Bone marrow (tissue), 2 donors: Measurements from ENCODE around the gene LYPD6B.
A peak's percentile ranks its signal among the peaks of the same experiment; 100 is the strongest.

Experiments
- DNase-seq, 2 donors: peaks; one replicate each; lab custom pipeline; 2025; lab: John Stamatoyannopoulos, UW

The LYPD6B gene

GRCh38 chr2:149160701-149161217 lies 122.3 kb downstream of the LYPD6B start:
- DNase-seq, result no peak

GRCh38 chr2:149161481-149162225 lies 123.2 kb downstream of the LYPD6B start:
- DNase-seq, result peak in 1 of 2 donors; percentile 10

- DNase-seq, result no peak
These were observed 125.8 kb downstream of the LYPD6B start for GRCh38 chr2:149164296-149164695.

DNA sequence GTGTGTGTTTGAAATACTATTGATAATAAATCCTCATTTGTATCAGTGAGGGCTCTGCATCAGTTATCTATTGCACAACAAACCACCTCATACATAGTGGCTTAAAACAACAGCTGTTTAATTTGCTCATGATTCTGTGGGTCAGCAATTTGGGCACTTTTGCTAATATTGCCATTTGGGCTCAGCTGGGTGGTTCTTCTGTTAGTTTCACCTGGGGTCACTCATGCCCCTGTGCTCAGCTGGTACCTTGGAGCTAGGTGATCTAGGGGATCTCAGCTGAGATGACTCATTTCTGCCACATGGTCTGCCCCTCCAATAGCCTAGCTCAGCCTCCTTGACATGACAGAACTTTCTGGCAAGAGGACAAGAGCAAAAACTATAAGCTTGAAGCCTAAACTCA lies 126.3 kb downstream of the LYPD6B start:
- no peak for DNase-seq

GRCh38 chr2:149167001-149167780 lies 128.7 kb downstream of the LYPD6B start:
- peak in 1 of 2 donors; percentile 11 for DNase-seq

DNA sequence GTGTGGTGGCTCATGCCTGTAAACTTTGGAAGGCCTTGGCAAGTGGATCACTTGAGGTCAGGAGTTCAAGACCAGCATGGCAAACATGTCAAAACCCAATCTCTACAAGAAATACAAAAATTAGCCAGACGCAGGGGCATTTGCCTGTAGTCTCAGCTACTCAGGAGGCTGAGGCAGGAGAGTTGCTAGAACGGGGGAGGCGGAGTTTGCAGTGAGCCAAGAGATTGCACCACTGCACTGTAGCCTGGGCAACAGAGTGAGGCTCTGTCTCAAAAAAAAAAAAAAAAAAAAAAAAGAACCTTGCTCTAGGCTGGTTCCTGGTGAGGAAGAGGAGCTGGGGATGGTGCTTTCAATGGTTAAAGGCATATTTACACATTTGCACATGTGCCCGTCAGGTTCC lies 129.4 kb downstream of the LYPD6B start:
- no peak for DNase-seq

DNA sequence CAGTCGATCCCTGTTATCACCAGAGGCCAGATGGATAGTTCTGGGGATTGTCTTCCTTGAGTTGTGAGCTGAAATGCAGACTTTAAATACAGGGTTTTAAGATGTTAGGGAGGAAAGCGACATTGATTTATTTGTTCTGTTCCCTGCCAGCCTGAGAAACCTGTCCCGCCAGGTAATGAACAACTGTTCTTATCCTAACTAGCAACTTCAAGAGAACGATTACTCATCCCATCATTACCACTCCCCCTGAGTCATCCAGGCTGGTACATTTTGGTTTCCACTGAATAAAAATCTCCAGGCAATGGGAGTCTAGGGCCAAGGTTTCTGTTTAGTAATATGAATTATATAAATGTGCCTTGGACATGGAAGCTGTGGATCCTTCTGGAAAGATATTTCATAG lies 131.2 kb downstream of the LYPD6B start:
- no peak for DNase-seq

DNA sequence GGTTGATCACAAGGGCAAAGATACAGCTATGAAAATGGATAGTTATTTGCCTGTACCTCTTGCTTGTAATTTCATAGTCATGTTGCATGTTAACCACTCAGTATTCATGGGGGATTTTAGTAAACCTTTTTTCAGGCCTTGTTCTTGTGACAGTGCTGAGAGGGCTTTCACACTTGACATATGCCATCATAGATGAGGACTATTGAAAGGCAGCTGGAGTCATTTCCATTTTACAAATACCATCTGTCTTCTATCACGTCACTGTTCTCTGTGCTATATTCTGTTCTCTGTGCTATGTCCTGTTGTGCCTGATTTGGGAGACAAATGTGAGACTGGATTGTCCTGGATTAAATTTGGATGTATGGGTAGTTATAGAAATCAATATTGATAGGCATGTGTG lies 131.7 kb downstream of the LYPD6B start:
- DNase-seq, result no peak

GRCh38 chr2:149170911-149171310 lies 132.4 kb downstream of the LYPD6B start:
- no peak for DNase-seq

- no peak for DNase-seq
These were observed 134.7 kb downstream of the LYPD6B start for GRCh38 chr2:149173220-149173619.

GRCh38 chr2:149175956-149176355 lies 137.5 kb downstream of the LYPD6B start:
- DNase-seq, result no peak

- no peak for DNase-seq
These were observed 140.1 kb downstream of the LYPD6B start for GRCh38 chr2:149178612-149179011.

DNA sequence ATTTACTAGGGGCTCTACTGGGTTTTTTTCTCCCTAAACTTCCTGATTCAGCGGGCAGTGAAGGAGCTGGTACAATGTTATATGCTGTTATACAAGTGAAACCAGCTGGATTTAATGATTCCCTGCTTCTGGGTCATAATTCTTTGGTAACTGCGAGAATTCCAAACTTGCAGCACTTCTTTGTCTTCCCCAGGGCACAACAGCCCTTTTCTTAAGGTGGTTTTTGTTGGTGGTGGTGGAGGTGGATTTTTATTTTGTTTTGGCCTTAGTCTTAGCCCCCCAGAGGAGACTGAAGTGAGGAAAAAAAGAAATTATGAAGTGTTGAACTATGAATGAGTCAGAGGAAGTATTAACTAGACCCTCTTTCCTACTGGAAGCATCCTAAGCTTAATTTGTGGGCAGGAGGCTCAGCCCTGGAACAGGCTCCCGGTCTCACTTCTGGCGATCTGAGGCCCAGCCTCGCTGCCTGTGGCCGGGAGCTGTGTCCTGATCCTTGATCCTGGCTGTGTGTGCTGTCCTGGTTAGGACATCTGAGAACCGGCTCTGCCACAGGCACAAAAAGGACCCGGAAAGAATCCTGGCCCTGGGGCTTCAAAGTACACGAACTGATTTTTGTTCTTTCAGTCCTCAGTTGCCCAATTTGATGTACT lies 141.9 kb downstream of the LYPD6B start:
- no peak for DNase-seq

GRCh38 chr2:149183187-149183586 lies 144.7 kb downstream of the LYPD6B start:
- no peak for DNase-seq

GRCh38 chr2:149184991-149185390 lies 146.5 kb downstream of the LYPD6B start:
- DNase-seq, result no peak

- no peak for DNase-seq
These were observed 147.5 kb downstream of the LYPD6B start for GRCh38 chr2:149185942-149186490.

DNA sequence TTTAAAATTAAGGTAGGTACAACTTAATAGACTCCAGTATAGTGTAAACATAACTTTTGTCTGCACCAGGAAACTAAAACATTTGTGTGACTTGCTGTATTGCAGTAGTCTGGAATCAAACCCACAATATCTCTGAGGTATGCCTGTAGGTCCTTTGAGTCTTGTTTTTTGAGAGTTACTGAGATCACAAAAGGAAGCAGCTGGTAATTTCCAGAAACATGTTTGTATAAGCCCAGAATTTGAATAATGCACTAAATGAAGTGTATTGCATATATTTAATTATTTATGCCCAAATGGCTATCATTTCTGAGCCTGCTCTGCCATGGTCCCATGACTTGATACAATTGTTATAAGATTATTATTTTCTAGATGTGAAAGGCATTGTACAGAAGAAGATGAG lies 148.6 kb downstream of the LYPD6B start:
- no peak for DNase-seq

DNA sequence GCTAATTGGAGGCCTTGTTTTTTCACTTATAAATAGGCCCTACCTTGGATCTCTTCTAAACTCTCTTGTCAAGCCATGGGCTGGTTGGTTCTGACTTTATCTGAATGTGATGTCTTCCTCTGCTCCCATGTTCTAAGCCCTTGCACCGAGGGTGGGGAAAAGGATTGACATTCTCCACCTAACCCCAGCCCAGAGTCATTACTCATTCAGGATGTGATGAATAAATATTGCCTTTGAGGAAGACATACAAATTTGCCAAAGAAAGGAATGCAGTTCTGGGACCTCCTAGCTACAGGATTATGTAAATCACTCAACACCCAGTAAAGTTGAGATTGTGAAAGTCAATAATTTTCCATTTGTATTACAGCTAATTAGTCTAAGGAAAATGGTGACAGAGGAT lies 149.8 kb downstream of the LYPD6B start:
- DNase-seq, result no peak

DNA sequence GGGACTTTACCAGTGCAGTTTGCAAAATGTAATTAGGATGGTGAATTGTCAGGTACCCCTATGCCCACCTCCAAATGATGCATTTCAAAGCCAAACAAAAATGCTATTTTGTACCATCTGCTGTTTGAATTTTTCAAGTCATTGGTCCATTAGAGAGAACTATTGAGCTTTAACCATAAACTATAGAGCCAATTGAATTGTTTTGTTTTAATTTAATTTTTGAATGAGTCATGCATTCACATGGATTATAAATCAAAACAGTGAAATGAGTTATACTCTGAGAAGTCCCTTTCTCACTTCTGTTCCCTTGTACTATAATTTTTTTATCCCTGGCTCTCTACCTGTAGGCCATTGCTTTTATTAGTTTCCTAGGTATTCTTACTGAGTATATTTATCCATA lies 151.3 kb downstream of the LYPD6B start:
- DNase-seq, result no peak

DNA sequence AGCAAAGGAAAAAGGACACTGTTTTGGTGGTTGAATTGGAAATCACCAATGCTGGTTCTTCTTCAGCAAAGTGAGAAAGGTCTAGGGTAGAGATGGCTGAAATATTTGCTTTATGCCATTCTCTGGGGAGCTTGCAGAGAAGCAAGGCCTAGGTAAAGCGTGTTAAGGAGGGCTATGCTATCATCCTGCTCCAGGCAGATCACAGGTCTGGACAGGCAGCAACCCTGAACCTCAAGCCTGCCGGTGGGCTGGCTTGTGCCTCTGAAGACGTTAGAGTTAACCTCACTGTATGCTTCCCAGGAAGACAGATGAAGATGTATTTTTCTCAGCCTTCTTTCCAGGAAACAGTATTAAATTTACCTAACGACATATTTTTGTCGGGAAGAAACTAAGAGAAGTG lies 153.4 kb downstream of the LYPD6B start:
- no peak for DNase-seq

DNA sequence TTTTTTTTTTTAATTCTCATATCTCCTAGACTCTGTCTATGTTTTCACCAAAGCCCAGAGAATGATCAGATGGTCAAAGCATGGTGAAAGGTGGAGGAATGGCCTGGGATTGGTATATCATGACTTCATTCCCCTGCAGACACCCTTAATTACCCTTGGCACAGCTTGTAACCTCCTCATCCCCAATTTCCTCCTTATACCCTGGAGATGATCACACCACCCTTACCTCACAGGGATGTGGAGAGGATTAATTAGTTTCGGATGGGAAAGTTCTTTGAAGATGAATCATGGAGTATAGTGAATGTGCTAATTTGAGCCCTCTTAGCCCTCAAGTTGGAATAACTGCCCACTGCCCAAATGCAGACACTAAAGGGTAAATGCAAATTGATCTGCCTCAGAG lies 153.9 kb downstream of the LYPD6B start:
- DNase-seq, result no peak

GRCh38 chr2:149200109-149200520 lies 161.6 kb downstream of the LYPD6B start:
- no peak for DNase-seq
